H9 (cell line): Measurements from ENCODE around the gene IFNA5. TPM values are rescaled to one million over a fixed set of nuclear protein-coding genes. Genes with fewer than 3 reads are reported as not detected.

Experiments
- DNase-seq: peaks from one replicate; pipeline ENCODE4 v3.0.0-alpha.2; 2017
- H2AFZ ChIP-seq: one replicate; pipeline ENCODE4 v1.6.1; 2013; ENCODE audit warnings: mild to moderate bottlenecking, low read length, control low read depth, moderate library complexity
- H2AK5ac ChIP-seq: 2 replicates; pipeline ENCODE4 v1.6.1; 2013; ENCODE audit warnings: low read length, control low read depth, mixed read lengths; ENCODE audit not compliant: insufficient read length
- H2BK120ac ChIP-seq: one replicate; pipeline ENCODE4 v1.6.1; 2013; ENCODE audit warnings: low read depth, mild to moderate bottlenecking, low read length, control low read depth, inconsistent platforms; ENCODE audit not compliant: poor library complexity, severe bottlenecking
- H2BK12ac ChIP-seq: 2 replicates; pipeline ENCODE4 v1.6.1; 2013; ENCODE audit warnings: low read length, control low read depth, mixed read lengths, low read depth; ENCODE audit not compliant: insufficient read length
- H2BK15ac ChIP-seq: 2 replicates; pipeline ENCODE4 v1.6.1; 2013; ENCODE audit warnings: low read depth, low read length, control low read depth
- H2BK20ac ChIP-seq: one replicate; pipeline ENCODE4 v1.6.1; 2013; ENCODE audit warnings: low read depth, mild to moderate bottlenecking, low read length, control low read depth, inconsistent platforms; ENCODE audit not compliant: poor library complexity, severe bottlenecking
- H2BK5ac ChIP-seq: 2 replicates; pipeline ENCODE4 v1.6.1; 2013; ENCODE audit warnings: low read length, control low read depth, mixed read lengths; ENCODE audit not compliant: insufficient read length
- H3K14ac ChIP-seq: 2 replicates; pipeline ENCODE4 v1.6.1; 2013; ENCODE audit warnings: low read length, control low read depth; ENCODE audit not compliant: insufficient read depth
- H3K18ac ChIP-seq: 2 replicates; pipeline ENCODE4 v1.6.1; 2013; ENCODE audit warnings: low read depth, mild to moderate bottlenecking, mixed read lengths, low read length, control low read depth; ENCODE audit not compliant: insufficient read length
- H3K23ac ChIP-seq: 2 replicates; pipeline ENCODE4 v1.6.1; 2013; ENCODE audit warnings: low read length, control low read depth, mixed read lengths, low read depth; ENCODE audit not compliant: insufficient read length
- H3K23me2 ChIP-seq: 2 replicates; pipeline ENCODE4 v1.6.1; 2013; ENCODE audit warnings: low read depth, mild to moderate bottlenecking, mixed read lengths, low read length, control low read depth; ENCODE audit not compliant: insufficient read length, poor library complexity, severe bottlenecking
- H3K27ac ChIP-seq: 2 replicates; pipeline ENCODE4 v1.5.1; 2013; ENCODE audit warnings: low read length, control low read depth, mixed read lengths, low read depth; ENCODE audit not compliant: insufficient read length
- H3K27me3 ChIP-seq: 2 replicates; pipeline ENCODE4 v1.6.1; 2013; ENCODE audit warnings: low read length, control low read depth, inconsistent platforms; ENCODE audit not compliant: insufficient read depth
- H3K4ac ChIP-seq: 2 replicates; pipeline ENCODE4 v1.6.1; 2013; ENCODE audit warnings: low read depth, mild to moderate bottlenecking, control low read depth, inconsistent platforms, low read length, moderate library complexity
- H3K4me1 ChIP-seq: 2 replicates; pipeline ENCODE4 v1.6.1; 2013; ENCODE audit warnings: low read length, control low read depth, inconsistent platforms; ENCODE audit not compliant: insufficient read depth
- H3K4me2 ChIP-seq: 2 replicates; pipeline ENCODE4 v1.6.1; 2013; ENCODE audit warnings: low read length, control low read depth, mixed read lengths; ENCODE audit not compliant: insufficient read length, insufficient read depth
- H3K56ac ChIP-seq: 2 replicates; pipeline ENCODE4 v1.6.1; 2013; ENCODE audit warnings: low read depth, mild to moderate bottlenecking, mixed read lengths, low read length, control low read depth; ENCODE audit not compliant: insufficient read length
- H3K79me1 ChIP-seq: 2 replicates; pipeline ENCODE4 v1.6.1; 2013; ENCODE audit warnings: low read depth, mild to moderate bottlenecking, moderate library complexity, low read length, control low read depth, inconsistent platforms; ENCODE audit not compliant: insufficient read depth, poor library complexity, severe bottlenecking
- H3K79me2 ChIP-seq: 2 replicates; pipeline ENCODE4 v1.6.1; 2013; ENCODE audit warnings: low read length, control low read depth, inconsistent platforms; ENCODE audit not compliant: insufficient read depth
- H3K9ac ChIP-seq: 2 replicates; pipeline ENCODE4 v1.6.1; 2013; ENCODE audit warnings: low read length, control low read depth, mixed read lengths; ENCODE audit not compliant: insufficient read length; ENCODE audit errors: extremely low read depth
- H3K9me3 ChIP-seq: one replicate; pipeline ENCODE4 v1.6.1; 2013; ENCODE audit warnings: low read depth, low read length, inconsistent platforms; ENCODE audit not compliant: control insufficient read depth
- H3T11ph ChIP-seq: one replicate; pipeline ENCODE4 v1.6.1; 2013; ENCODE audit warnings: mild to moderate bottlenecking, low read length, control low read depth, inconsistent platforms
- H4K20me1 ChIP-seq: one replicate; pipeline ENCODE4 v1.6.1; 2013; ENCODE audit not compliant: control insufficient read depth, insufficient read length, insufficient read depth
- H4K5ac ChIP-seq: 2 replicates; pipeline ENCODE4 v1.6.1; 2013; ENCODE audit warnings: low read depth, mild to moderate bottlenecking, mixed read lengths, low read length, control low read depth; ENCODE audit not compliant: insufficient read length
- H4K8ac ChIP-seq: replicated peaks from 2 replicates; pipeline ENCODE4 v1.6.1; 2013; ENCODE audit warnings: low read length, control low read depth, mixed read lengths, low read depth; ENCODE audit not compliant: insufficient read length
- H4K91ac ChIP-seq: 2 replicates; pipeline ENCODE4 v1.6.1; 2013; ENCODE audit warnings: low read depth, mild to moderate bottlenecking, moderate library complexity, mixed read lengths, low read length, control low read depth; ENCODE audit not compliant: insufficient read length
- H3K27ac Mint-ChIP-seq, 3 experiments: 2 replicates in 2 of 3; 3 replicates in 1 of 3; pipeline ENCODE4 v1.8.0; 2020 to 2021; ENCODE audit warnings: mixed read lengths in 3 of 3, mild to moderate bottlenecking in 1 of 3, moderate library complexity in 1 of 3
- H3K27me3 Mint-ChIP-seq: 2 replicates; pipeline ENCODE4 v1.8.0; 2021; ENCODE audit warnings: low read depth, mild to moderate bottlenecking, moderate library complexity, mixed read lengths
- H3K36me3 Mint-ChIP-seq, 3 experiments: 2 replicates in 2 of 3; 3 replicates in 1 of 3; pipeline ENCODE4 v1.8.0; 2020 to 2021; ENCODE audit warnings: low read depth in 3 of 3, mixed read lengths in 3 of 3; ENCODE audit not compliant: insufficient read depth in 1 of 3
- H3K4me1 Mint-ChIP-seq, 2 experiments: 2 replicates each; pipeline ENCODE4 v1.8.0; 2020; ENCODE audit warnings: mixed read lengths in 2 of 2
- H3K4me3 Mint-ChIP-seq, 2 experiments: 2 replicates in 1 of 2; 3 replicates in 1 of 2; pipeline ENCODE4 v1.8.0; 2020 to 2021; ENCODE audit warnings: mild to moderate bottlenecking in 2 of 2, mixed read lengths in 2 of 2, moderate library complexity in 1 of 2
- H3K9me3 Mint-ChIP-seq, 2 experiments: 2 replicates in 1 of 2; 3 replicates in 1 of 2; pipeline ENCODE4 v1.8.0; 2020; ENCODE audit warnings: mild to moderate bottlenecking in 2 of 2, mixed read lengths in 2 of 2, moderate library complexity in 1 of 2
- CTCF ChIP-seq: fragments of 200-600 bp; sonication (generic); conservative IDR thresholded peaks from 3 replicates; pipeline ENCODE4 v1.8.0; 2021; ENCODE audit warnings: antibody characterized with exemption, mild to moderate bottlenecking
- WGBS: extraction: QIAGEN DNeasy Blood & Tissue Kit; methylation state at CpG from one replicate; pipeline ENCODE4 v1.1.7; 2013; ENCODE audit warnings: missing lambda C conversion rate, low lambda C conversion rate, mixed read lengths; ENCODE audit not compliant: insufficient read length; ENCODE audit errors: extremely low coverage; 5-methylcytosine and 5-hydroxymethylcytosine counted together
- total RNA-seq: library from RNA; stranded (reverse); gene quantifications from 2 replicates; pipeline ENCODE4 v1.2.1, GENCODE V29; 2021

IFNA5 gene
- total RNA-seq, 1 experiment from 2014 or later: not detected

- H4K91ac ChIP-seq: no peak overlapping the region
- no peak overlapping the region for H3K4me3 Mint-ChIP-seq
- no peak overlapping the region for H3K18ac ChIP-seq
- no peak overlapping the region for H4K5ac ChIP-seq
- no peak for TF ChIP-seq CTCF
- no peak overlapping the region for H3K23ac ChIP-seq
- H3K36me3 Mint-ChIP-seq: no peaks in the 10 kb centered on the region
- H2BK20ac ChIP-seq: no peak overlapping the region
- H4K20me1 ChIP-seq: no peaks in the 10 kb centered on the region
- no peak overlapping the region for H2BK5ac ChIP-seq
- H3T11ph ChIP-seq: no peak overlapping the region
- H3K9ac ChIP-seq: no peak overlapping the region
- no peaks in the 10 kb centered on the region; the same call in 1 of the 2 replicates for H3K27me3 ChIP-seq
- H3K9me3 ChIP-seq: no peaks in the 10 kb centered on the region
- H3K4me1 ChIP-seq: no peaks in the 10 kb centered on the region
- no peak overlapping the region for H3K27ac ChIP-seq
- H3K4ac ChIP-seq: no peak overlapping the region
- H2BK12ac ChIP-seq: no peak overlapping the region
- no peak overlapping the region for H2BK120ac ChIP-seq
- H3K4me1 Mint-ChIP-seq: no peaks in the 10 kb centered on the region
- H2AFZ ChIP-seq: no peak overlapping the region
- no peak overlapping the region for H3K4me2 ChIP-seq
- H3K27me3 Mint-ChIP-seq: peaks cover 27% of the 10 kb centered on the region
- no peaks in the 10 kb centered on the region for H3K79me2 ChIP-seq
- no peak overlapping the region for H3K27ac Mint-ChIP-seq
- H2BK15ac ChIP-seq: no peak overlapping the region
- no peak overlapping the region for H2AK5ac ChIP-seq
- no peak overlapping the region for H4K8ac ChIP-seq
- DNase-seq: no peak
- no peak overlapping the region for H3K56ac ChIP-seq
- H3K9me3 Mint-ChIP-seq: 0 out of 5 replicates have a peak, but pooled peaks cover 0 to 3% of the 10 kb centered on the region in 2 experiments
- H3K79me1 ChIP-seq: no peaks in the 10 kb centered on the region
- H3K23me2 ChIP-seq: no peaks in the 10 kb centered on the region
- H3K14ac ChIP-seq: no peak overlapping the region
- WGBS: 100% methylated on average over 1 of the region's 6 CpGs
Measured at GRCh38 chr9:21294904-21295538, 10.1 kb downstream of the IFNA5 start.
